K562 (cell line): ENCODE results near the gene CACYBP. TPM values are rescaled to one million over a fixed set of nuclear protein-coding genes. Genes with fewer than 3 reads are reported as not detected.
A peak's percentile ranks its signal among the peaks of the same experiment; 100 is the strongest.

Experiments
- BCOR ChIP-seq: fragments of 450-650 bp; IDR thresholded peaks from 2 replicates; pipeline ENCODE4 v1.6.1; 2016
- DPF2 ChIP-seq: fragments of 450-650 bp; IDR thresholded peaks from 2 replicates; pipeline ENCODE4 v1.6.1; 2016
- EP400 ChIP-seq: fragments of 450-650 bp; IDR thresholded peaks from 2 replicates; pipeline ENCODE4 v1.6.1; 2017; ENCODE audit warnings: antibody characterized with exemption, mild to moderate bottlenecking, moderate library complexity
- L3MBTL2 ChIP-seq: fragments of 450-650 bp; IDR thresholded peaks from 2 replicates; pipeline ENCODE4 v1.6.1; 2016; ENCODE audit warnings: mild to moderate bottlenecking, moderate library complexity
- MAFG ChIP-seq: fragments of 450-650 bp; conservative IDR thresholded peaks from 2 replicates; pipeline ENCODE4 v1.6.1; 2016; ENCODE audit warnings: missing genetic modification characterization, missing compliant biosample characterization
- NFYB ChIP-seq: IDR thresholded peaks from 2 replicates; pipeline ENCODE4 v1.6.1; 2011; ENCODE audit warnings: mild to moderate bottlenecking, moderate library complexity; ENCODE audit not compliant: insufficient read length; ENCODE audit errors: extremely low read depth
- PHB ChIP-seq: fragments of 250-450 bp; sonication (Bioruptor Pico); IDR thresholded peaks from 2 replicates; pipeline ENCODE4 v1.5.0; 2021
- SUPT5H ChIP-seq: fragments of 450-650 bp; IDR thresholded peaks from 2 replicates; pipeline ENCODE4 v1.6.1; 2016
- TARDBP ChIP-seq: fragments of 450-650 bp; IDR thresholded peaks from 2 replicates; pipeline ENCODE4 v1.6.1; 2016
- XRCC4 ChIP-seq: IDR thresholded peaks from one replicate; pipeline ENCODE4 v1.6.1; 2011; ENCODE audit not compliant: insufficient read depth, insufficient read length; ENCODE audit errors: extremely low read depth
- ZNF316 ChIP-seq: fragments of 450-650 bp; IDR thresholded peaks from 2 replicates; pipeline ENCODE4 v1.6.1; 2016
- polyA plus RNA-seq, 8 experiments: library from polyadenylated mRNA; depleted of rRNA in 4 of 8; stranded (reverse) in 5 of 8; unstranded in 3 of 8; fragments of >200 nt; fragmentation: Nextera tagmentation in 2 of 8; fragmentation: Illumina TruSeq in 1 of 8; extraction: Ambion mirVana in 2 of 8; extraction: Trizol in 1 of 8; gene quantifications; 2 replicates each; pipeline versions ENCODE4 v1.2.1 to v1.2.3, GENCODE V29; 2011 to 2014; ENCODE audit warnings: inconsistent platforms in 1 of 8, missing spikeins in 1 of 8
- total RNA-seq, 7 experiments: library from RNA; depleted of rRNA in 6 of 7; stranded (reverse); fragments of >200 nt in 6 of 7; fragmentation: Illumina TruSeq in 2 of 7; extraction: Trizol in 2 of 7; gene quantifications; 2 replicates each; pipeline versions ENCODE4 v1.2.1 to v1.2.3, GENCODE V29; 2011 to 2021; ENCODE audit warnings: low replicate concordance in 1 of 7
- TF ChIP-seq, protein P1 (sequence below), 2 experiments: fragments of 450-650 bp in 1 of 2; sonication (generic) in 1 of 2; formaldehyde crosslinking in 1 of 2; IDR thresholded peaks; 2 replicates each; pipeline versions ENCODE4 v1.7.1 to v1.9.0; 2016 to 2022; ENCODE audit warnings: inconsistent platforms in 1 of 2, mild to moderate bottlenecking in 1 of 2, missing genetic modification reagents in 1 of 2
- TF ChIP-seq, protein P2 (sequence below), 2 experiments: fragments of 450-650 bp; conservative IDR thresholded peaks; 2 replicates each; pipeline ENCODE4 v1.6.1; 2017; ENCODE audit warnings: mild to moderate bottlenecking in 2 of 2, moderate library complexity in 2 of 2
- TF ChIP-seq, protein P3 (sequence below): sonication (generic); formaldehyde crosslinking; IDR thresholded peaks from 2 replicates; pipeline ENCODE4 v1.8.1; 2023; ENCODE audit warnings: mild to moderate bottlenecking, missing genetic modification reagents, moderate library complexity

Gene CACYBP
- total and polyA plus RNA-seq, 9 of the 15 experiments (the other 6 are each of a cell fraction or from before 2014, with no cell fraction given): 147 to 1,576 (median 488) TPM

DNA sequence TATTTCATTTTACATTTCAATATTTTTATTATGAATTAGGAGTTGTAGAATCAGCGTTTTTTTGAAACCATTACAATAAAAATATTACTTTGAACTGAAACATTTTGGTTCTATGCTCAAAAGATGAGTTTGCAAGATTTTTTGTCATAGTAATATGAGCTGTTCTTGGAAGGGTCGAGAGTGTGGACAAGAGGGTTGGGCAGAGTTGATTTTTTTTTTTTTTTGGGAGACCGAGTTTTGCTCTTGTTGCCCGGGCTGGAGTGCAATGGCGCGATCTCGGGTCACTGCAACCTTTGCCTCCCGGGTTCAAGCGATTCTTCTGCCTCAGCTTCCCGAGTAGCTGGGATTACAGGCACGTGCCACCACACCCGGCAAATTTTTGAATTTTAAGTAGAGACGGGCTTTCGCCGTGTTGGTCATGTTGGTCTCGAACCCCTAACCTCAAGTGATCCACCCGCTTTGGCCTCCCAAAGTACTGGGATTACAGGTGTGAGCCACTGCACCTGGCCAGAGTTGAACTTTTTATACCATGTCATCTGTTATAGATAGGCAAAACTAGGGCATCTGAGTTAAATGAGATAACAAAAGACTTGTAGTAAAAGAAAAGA, 3.3 kb downstream of the CACYBP start (continued):
- TF ChIP-seq XRCC4 (no peak), MAFG (tag) (peak; percentile 81), DPF2 (peak; percentile 62; the same call in 1 of the 2 replicates), SUPT5H (peak; percentile 24; the same call in 1 of the 2 replicates), BCOR (peak; percentile 56; the same call in 1 of the 2 replicates), TARDBP (no peak), ZNF316 (peak; percentile 96), NFYB (no peak), PHB (CRISPR knock-in tag) (no peak), EP400 (peak; percentile 31; the same call in 1 of the 2 replicates), L3MBTL2 (0 out of 2 replicates have a peak, but pooled peaks have one; percentile 16)
- TF ChIP-seq, protein P1, sequence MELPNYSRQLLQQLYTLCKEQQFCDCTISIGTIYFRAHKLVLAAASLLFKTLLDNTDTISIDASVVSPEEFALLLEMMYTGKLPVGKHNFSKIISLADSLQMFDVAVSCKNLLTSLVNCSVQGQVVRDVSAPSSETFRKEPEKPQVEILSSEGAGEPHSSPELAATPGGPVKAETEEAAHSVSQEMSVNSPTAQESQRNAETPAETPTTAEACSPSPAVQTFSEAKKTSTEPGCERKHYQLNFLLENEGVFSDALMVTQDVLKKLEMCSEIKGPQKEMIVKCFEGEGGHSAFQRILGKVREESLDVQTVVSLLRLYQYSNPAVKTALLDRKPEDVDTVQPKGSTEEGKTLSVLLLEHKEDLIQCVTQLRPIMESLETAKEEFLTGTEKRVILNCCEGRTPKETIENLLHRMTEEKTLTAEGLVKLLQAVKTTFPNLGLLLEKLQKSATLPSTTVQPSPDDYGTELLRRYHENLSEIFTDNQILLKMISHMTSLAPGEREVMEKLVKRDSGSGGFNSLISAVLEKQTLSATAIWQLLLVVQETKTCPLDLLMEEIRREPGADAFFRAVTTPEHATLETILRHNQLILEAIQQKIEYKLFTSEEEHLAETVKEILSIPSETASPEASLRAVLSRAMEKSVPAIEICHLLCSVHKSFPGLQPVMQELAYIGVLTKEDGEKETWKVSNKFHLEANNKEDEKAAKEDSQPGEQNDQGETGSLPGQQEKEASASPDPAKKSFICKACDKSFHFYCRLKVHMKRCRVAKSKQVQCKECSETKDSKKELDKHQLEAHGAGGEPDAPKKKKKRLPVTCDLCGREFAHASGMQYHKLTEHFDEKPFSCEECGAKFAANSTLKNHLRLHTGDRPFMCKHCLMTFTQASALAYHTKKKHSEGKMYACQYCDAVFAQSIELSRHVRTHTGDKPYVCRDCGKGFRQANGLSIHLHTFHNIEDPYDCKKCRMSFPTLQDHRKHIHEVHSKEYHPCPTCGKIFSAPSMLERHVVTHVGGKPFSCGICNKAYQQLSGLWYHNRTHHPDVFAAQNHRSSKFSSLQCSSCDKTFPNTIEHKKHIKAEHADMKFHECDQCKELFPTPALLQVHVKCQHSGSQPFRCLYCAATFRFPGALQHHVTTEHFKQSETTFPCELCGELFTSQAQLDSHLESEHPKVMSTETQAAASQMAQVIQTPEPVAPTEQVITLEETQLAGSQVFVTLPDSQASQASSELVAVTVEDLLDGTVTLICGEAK (IDR thresholded peaks at IDR 0.05): peak; percentile 24; the same call in 1 of the 2 replicates
- TF ChIP-seq, protein P1 (CRISPR knock-in tag; IDR thresholded peaks at IDR 0.05): no peak
- TF ChIP-seq, protein P2, sequence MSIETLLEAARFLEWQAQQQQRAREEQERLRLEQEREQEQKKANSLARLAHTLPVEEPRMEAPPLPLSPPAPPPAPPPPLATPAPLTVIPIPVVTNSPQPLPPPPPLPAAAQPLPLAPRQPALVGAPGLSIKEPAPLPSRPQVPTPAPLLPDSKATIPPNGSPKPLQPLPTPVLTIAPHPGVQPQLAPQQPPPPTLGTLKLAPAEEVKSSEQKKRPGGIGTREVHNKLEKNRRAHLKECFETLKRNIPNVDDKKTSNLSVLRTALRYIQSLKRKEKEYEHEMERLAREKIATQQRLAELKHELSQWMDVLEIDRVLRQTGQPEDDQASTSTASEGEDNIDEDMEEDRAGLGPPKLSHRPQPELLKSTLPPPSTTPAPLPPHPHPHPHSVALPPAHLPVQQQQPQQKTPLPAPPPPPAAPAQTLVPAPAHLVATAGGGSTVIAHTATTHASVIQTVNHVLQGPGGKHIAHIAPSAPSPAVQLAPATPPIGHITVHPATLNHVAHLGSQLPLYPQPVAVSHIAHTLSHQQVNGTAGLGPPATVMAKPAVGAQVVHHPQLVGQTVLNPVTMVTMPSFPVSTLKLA (conservative IDR thresholded peaks at IDR 0.05): peak; percentile 18 to 33; a peak in 1 of 4 replicates
- TF ChIP-seq, protein P3, sequence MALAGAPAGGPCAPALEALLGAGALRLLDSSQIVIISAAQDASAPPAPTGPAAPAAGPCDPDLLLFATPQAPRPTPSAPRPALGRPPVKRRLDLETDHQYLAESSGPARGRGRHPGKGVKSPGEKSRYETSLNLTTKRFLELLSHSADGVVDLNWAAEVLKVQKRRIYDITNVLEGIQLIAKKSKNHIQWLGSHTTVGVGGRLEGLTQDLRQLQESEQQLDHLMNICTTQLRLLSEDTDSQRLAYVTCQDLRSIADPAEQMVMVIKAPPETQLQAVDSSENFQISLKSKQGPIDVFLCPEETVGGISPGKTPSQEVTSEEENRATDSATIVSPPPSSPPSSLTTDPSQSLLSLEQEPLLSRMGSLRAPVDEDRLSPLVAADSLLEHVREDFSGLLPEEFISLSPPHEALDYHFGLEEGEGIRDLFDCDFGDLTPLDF: 0 out of 2 replicates have a peak, but pooled peaks have one; percentile 20
